Fibroblast of lung (primary cell): Measurements from ENCODE around the gene TSPAN16.

Experiments
- EZH2 ChIP-seq: IDR thresholded peaks from 2 replicates; pipeline ENCODE4 v1.5.1; 2012; ENCODE audit warnings: low read length, control low read depth, mild to moderate bottlenecking; ENCODE audit errors: missing control alignments
- TF ChIP-seq, protein P1 (sequence below), 2 donors: IDR thresholded peaks in 1 of 2; conservative IDR thresholded peaks in 1 of 2; 1 replicate in 1 of 2; 2 replicates in 1 of 2; pipeline ENCODE4 v1.5.1; 2011 to 2012; ENCODE audit warnings: low read length in 2 of 2, control low read depth in 1 of 2, inconsistent platforms in 1 of 2, low read depth in 1 of 2, mild to moderate bottlenecking in 1 of 2

DNA sequence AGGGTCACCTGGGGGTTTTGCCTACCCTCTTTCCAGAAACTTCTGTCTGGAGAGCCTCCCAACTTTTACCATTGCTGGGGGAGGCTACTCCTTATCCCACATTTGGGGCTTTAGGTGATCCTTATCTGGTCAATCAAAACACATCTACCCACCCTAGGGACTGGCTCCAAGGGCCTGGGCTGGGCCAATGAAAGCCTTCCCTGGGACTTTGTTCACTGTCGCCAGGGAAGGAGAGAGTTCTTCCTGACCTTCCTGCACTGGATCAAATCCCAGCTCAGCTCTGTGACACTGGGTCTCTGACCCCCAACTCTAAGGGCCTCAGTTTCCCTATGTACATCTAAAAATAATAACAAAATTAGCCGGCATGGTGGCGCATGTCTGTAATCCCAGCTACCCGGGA lies 44.7 kb upstream of the TSPAN16 start:
- TF ChIP-seq, protein P1, sequence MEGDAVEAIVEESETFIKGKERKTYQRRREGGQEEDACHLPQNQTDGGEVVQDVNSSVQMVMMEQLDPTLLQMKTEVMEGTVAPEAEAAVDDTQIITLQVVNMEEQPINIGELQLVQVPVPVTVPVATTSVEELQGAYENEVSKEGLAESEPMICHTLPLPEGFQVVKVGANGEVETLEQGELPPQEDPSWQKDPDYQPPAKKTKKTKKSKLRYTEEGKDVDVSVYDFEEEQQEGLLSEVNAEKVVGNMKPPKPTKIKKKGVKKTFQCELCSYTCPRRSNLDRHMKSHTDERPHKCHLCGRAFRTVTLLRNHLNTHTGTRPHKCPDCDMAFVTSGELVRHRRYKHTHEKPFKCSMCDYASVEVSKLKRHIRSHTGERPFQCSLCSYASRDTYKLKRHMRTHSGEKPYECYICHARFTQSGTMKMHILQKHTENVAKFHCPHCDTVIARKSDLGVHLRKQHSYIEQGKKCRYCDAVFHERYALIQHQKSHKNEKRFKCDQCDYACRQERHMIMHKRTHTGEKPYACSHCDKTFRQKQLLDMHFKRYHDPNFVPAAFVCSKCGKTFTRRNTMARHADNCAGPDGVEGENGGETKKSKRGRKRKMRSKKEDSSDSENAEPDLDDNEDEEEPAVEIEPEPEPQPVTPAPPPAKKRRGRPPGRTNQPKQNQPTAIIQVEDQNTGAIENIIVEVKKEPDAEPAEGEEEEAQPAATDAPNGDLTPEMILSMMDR (conservative IDR thresholded peaks at IDR 0.05 in 1 of 2, IDR thresholded peaks at IDR 0.05 in 1 of 2; ENCODE audit: low read depth in 1 of 2, low read length in 2 of 2) = no peak
- no peak for TF ChIP-seq EZH2
